ENCODE measurements around the gene LRRC4C. TPM values are rescaled to one million over a fixed set of nuclear protein-coding genes. Genes with fewer than 3 reads are reported as not detected.

The LRRC4C gene
- total RNA-seq, 1 donor from 2014 or later = 14.0 TPM

GRCh38 chr11:40190294-40190693 is 1269.2 kb downstream of the LRRC4C start:
- no peak for DNase-seq (ENCODE audit: extremely low spot score, unreplicated experiment)
- no peaks in the 10 kb centered on the region for H3K36me3 Mint-ChIP-seq

GRCh38 chr11:40188848-40189247 is 1270.6 kb downstream of the LRRC4C start:
- no peaks in the 10 kb centered on the region for H3K9me3 Mint-ChIP-seq
- peaks cover 44% of the 10 kb centered on the region for H3K4me1 Mint-ChIP-seq (ENCODE audit: unreplicated experiment)
- no peak for DNase-seq (ENCODE audit: extremely low spot score, unreplicated experiment)
- H3K36me3 Mint-ChIP-seq = no peaks in the 10 kb centered on the region
- no peak for TF ChIP-seq CTCF (conservative IDR thresholded peaks at IDR 0.05)
- H3K4me3 Mint-ChIP-seq = no peak overlapping the region
- H3K27ac Mint-ChIP-seq = no peak overlapping the region
- peaks cover 3% of the 10 kb centered on the region for H3K27me3 Mint-ChIP-seq

More at GRCh38 chr11:40190294-40190693, 1269.2 kb downstream of the LRRC4C start:
- TF ChIP-seq CTCF (conservative IDR thresholded peaks at IDR 0.05) = no peak
- Mint-ChIP-seq H3K4me1 (ENCODE audit: unreplicated experiment) (peaks cover 41% of the 10 kb centered on the region), H3K27me3 (peaks cover 3% of the 10 kb centered on the region), H3K9me3 (no peaks in the 10 kb centered on the region), H3K4me3 (no peak overlapping the region), H3K27ac (no peak overlapping the region)

- Mint-ChIP-seq H3K27me3 (peaks cover 3% of the 10 kb centered on the region), H3K4me3 (peak overlapping the region; percentile 26), H3K27ac (no peak overlapping the region), H3K9me3 (no peaks in the 10 kb centered on the region), H3K4me1 (ENCODE audit: unreplicated experiment) (peaks cover 50% of the 10 kb centered on the region), H3K36me3 (no peaks in the 10 kb centered on the region)
- DNase-seq (ENCODE audit: extremely low spot score, unreplicated experiment) = no peak
- TF ChIP-seq CTCF (conservative IDR thresholded peaks at IDR 0.05) = no peak
Measured at GRCh38 chr11:40187295-40187694, 1272.2 kb downstream of the LRRC4C start.

- H3K4me3 Mint-ChIP-seq = peak overlapping the region; percentile 16
- no peaks in the 10 kb centered on the region for H3K9me3 Mint-ChIP-seq
- TF ChIP-seq CTCF (conservative IDR thresholded peaks at IDR 0.05) = no peak
- H3K4me1 Mint-ChIP-seq (ENCODE audit: unreplicated experiment) = peaks cover 50% of the 10 kb centered on the region
- H3K27me3 Mint-ChIP-seq = peaks cover 3% of the 10 kb centered on the region
- H3K36me3 Mint-ChIP-seq = no peaks in the 10 kb centered on the region
- DNase-seq (ENCODE audit: extremely low spot score, unreplicated experiment) = no peak
- H3K27ac Mint-ChIP-seq = peak overlapping the region; percentile 7
Measured at GRCh38 chr11:40186437-40187263, 1272.8 kb downstream of the LRRC4C start.

DNA sequence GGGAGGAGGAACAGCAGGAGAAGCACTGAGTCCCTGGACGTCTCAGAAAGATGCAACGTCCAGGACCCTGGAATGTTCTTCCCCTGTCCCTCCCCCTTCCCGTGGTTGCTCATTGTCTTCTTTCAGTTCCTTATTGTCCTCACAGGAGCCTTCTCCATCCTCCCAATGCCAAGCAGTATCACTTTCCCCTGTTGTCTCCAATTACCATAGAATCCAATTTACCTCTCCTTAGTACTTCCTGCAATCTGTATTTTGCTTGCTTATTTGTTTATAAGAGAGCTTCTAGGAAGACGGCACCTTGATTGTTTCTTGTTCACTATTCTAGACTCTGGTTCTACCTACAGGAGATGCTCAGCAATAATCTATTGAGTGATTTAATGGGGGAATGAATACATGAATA is 1273.7 kb downstream of the LRRC4C start:
- Mint-ChIP-seq H3K27me3 (peaks cover 3% of the 10 kb centered on the region), H3K9me3 (no peaks in the 10 kb centered on the region), H3K36me3 (no peaks in the 10 kb centered on the region), H3K27ac (peak overlapping the region; percentile 2), H3K4me3 (peak overlapping the region; percentile 15), H3K4me1 (ENCODE audit: unreplicated experiment) (peaks cover 50% of the 10 kb centered on the region)
- DNase-seq (ENCODE audit: extremely low spot score, unreplicated experiment) = no peak
- no peak for TF ChIP-seq CTCF (conservative IDR thresholded peaks at IDR 0.05)
